GM21619 (cell line): Measurements from ENCODE around the gene DGKB.

ENCODE experiments used
- ATAC-seq: cut with Tn5 transposase; IDR thresholded peaks from one replicate; pipeline ENCODE4 v1.9.1; 2021; ENCODE audit not compliant: unreplicated experiment

The DGKB gene

GRCh38 chr7:14598978-14599377 lies 303.6 kb downstream of the DGKB start:
- ATAC-seq, result no peak

- ATAC-seq, result no peak
Observed at GRCh38 chr7:14596421-14596820, 306.1 kb downstream of the DGKB start.

GRCh38 chr7:14590206-14590605 lies 312.3 kb downstream of the DGKB start:
- no peak for ATAC-seq

GRCh38 chr7:14585232-14585631 lies 317.3 kb downstream of the DGKB start:
- no peak for ATAC-seq

GRCh38 chr7:14583518-14583917 lies 319.0 kb downstream of the DGKB start:
- ATAC-seq, result no peak

GRCh38 chr7:14582010-14582409 lies 320.5 kb downstream of the DGKB start:
- ATAC-seq, result no peak

GRCh38 chr7:14579971-14580370 lies 322.6 kb downstream of the DGKB start:
- ATAC-seq, result no peak

- ATAC-seq, result no peak
Observed at GRCh38 chr7:14576578-14576977, 326.0 kb downstream of the DGKB start.

- ATAC-seq, result no peak
Observed at GRCh38 chr7:14570750-14571607, 331.6 kb downstream of the DGKB start.

GRCh38 chr7:14552060-14552459 lies 350.5 kb downstream of the DGKB start:
- no peak for ATAC-seq

- ATAC-seq, result no peak
Observed at GRCh38 chr7:14551310-14551709, 351.2 kb downstream of the DGKB start.

- no peak for ATAC-seq
Observed at GRCh38 chr7:14542624-14543023, 359.9 kb downstream of the DGKB start.

- ATAC-seq, result no peak
Observed at GRCh38 chr7:14521183-14521582, 381.4 kb downstream of the DGKB start.

- ATAC-seq, result no peak
Observed at GRCh38 chr7:14510268-14510667, 392.3 kb downstream of the DGKB start.

- ATAC-seq, result no peak
Observed at GRCh38 chr7:14507617-14508016, 394.9 kb downstream of the DGKB start.

GRCh38 chr7:14505906-14506305 lies 396.6 kb downstream of the DGKB start:
- ATAC-seq, result no peak

- no peak for ATAC-seq
Observed at GRCh38 chr7:14504134-14504533, 398.4 kb downstream of the DGKB start.

GRCh38 chr7:14503623-14504022 lies 398.9 kb downstream of the DGKB start:
- no peak for ATAC-seq

- ATAC-seq, result no peak
Observed at GRCh38 chr7:14501436-14501835, 401.1 kb downstream of the DGKB start.

- ATAC-seq, result no peak
Observed at GRCh38 chr7:14497390-14497789, 405.2 kb downstream of the DGKB start.

GRCh38 chr7:14495633-14496032 lies 406.9 kb downstream of the DGKB start:
- no peak for ATAC-seq

GRCh38 chr7:14487701-14488395 lies 414.7 kb downstream of the DGKB start:
- no peak for ATAC-seq
